Coronary artery (tissue), 2 donors: ENCODE results near the gene OPN3.

Experiments
- DNase-seq: peaks from one replicate; pipeline ENCODE4 v3.0.0-alpha.2; 2017; ENCODE audit warnings: low spot score
- H3K27ac ChIP-seq, 2 donors: fragments of 200-600 bp; sonication (generic); one replicate each; pipeline ENCODE4 v1.5.1; 2016 to 2019
- H3K4me3 ChIP-seq: fragments of 200-600 bp; sonication (generic); 2 replicates; pipeline ENCODE4 v1.5.1; 2016; ENCODE audit warnings: mild to moderate bottlenecking, moderate library complexity
- CTCF ChIP-seq: fragments of 200-600 bp; sonication (generic); IDR thresholded peaks from one replicate; pipeline ENCODE4 v1.5.1; 2019; ENCODE audit warnings: antibody characterized with exemption

The OPN3 gene

DNA sequence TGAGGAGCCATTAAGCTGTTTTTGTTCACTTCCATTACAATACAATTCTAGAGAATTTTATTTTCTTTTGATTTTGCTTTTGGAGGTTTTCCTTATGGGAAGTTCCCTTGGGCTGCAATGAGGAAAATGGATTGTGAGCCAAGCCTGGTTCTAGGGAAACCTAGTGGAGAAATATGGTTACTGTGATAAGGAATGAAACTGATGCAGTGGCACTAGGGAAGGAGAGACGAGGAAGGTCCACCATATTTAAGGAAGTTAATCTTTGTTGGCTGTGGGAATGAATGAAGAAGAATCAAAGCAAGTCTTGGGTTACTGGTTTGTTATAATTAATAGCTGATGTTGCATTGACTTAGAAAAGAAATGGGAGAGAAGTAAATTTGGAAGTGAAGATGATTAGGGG is 28.4 kb downstream of the OPN3 start:
- no peak for TF ChIP-seq CTCF
- no peak overlapping the region for H3K4me3 ChIP-seq
- H3K27ac ChIP-seq = no peak overlapping the region
- DNase-seq = no peak

DNA sequence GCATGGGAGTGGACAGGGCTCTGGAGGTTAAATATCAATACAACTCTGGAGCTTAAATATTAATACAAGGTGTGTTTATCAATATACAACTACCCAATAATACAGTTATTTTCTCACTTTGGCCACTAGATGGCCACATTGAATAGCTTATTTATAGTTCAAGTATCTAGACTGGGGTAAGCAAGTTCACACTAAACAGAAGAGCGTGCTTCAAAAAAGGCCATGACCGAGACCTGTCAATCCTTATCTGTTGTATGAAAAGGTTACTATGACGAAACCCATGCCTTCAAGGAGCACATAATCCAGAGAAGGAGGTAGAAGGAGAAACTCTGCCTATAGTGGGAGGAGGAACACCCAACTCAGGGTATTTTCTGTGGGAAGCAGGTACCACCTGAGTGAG is 29.1 kb downstream of the OPN3 start:
- Histone ChIP-seq H3K4me3 (no peak overlapping the region), H3K27ac (no peak overlapping the region)
- TF ChIP-seq CTCF = peak; percentile 42
- no peak for DNase-seq

- no peak for DNase-seq
- no peak overlapping the region for H3K4me3 ChIP-seq
- no peak for TF ChIP-seq CTCF
- H3K27ac ChIP-seq = no peak overlapping the region
Measured at GRCh38 chr1:241610056-241610815, 29.9 kb downstream of the OPN3 start.

DNA sequence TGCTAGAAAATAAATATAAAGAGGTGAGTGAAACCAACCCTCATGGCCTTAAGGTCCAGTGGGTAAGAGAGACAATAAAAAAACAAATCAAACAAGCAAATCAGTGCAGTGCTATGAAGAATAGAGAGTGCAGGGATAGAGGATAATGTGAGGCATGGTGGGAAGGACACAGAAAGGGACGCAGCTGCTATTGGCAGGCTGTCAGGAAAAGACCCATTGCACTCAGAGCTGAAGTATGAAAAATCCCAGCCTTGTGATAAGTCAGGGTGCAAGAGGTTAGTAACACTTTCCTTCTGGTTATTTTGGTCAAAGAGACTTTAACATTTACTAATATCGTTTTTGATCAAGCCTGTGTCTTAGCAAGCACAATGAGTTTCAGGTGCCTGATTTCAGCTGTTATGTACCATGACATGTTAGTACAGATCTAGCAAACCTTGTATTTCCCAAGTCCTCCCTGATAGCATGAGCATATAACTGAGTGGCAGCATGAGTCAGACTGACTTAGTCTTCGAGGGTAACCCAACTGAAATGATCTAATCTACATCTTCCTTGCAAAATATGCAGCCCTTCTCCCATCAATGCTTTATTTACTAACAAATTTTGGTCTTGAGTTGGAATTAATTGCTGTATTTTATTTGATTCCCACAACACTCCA is 31.7 kb downstream of the OPN3 start:
- no peak for TF ChIP-seq CTCF
- Histone ChIP-seq H3K27ac (no peak overlapping the region), H3K4me3 (no peak overlapping the region)
- DNase-seq = no peak

DNA sequence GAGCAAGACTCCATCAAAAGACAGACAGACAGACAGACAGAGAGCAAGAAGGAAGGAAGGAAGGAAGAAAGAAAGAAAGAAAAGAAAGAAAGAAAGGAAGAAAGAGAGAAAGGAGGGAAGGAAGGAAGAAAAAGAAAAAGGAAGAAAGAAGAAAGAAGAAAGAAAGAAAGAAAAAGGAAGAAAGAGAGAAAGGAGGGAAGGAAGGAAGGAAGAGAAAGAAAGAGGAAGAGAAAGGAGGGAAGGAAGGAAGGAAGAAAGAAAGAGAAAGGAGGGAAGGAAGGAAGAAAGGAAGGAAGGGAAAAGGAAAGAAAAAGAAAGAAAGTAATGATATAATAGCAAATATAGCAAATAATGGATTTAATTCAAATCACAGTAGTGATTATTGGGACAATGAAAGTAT is 32.7 kb downstream of the OPN3 start:
- no peak for TF ChIP-seq CTCF
- H3K4me3 ChIP-seq = no peak overlapping the region
- no peak overlapping the region for H3K27ac ChIP-seq
- DNase-seq = no peak

- no peak overlapping the region for H3K27ac ChIP-seq
- DNase-seq = no peak
- no peak for TF ChIP-seq CTCF
- no peak overlapping the region for H3K4me3 ChIP-seq
Measured at GRCh38 chr1:241606544-241606943, 33.6 kb downstream of the OPN3 start.

DNA sequence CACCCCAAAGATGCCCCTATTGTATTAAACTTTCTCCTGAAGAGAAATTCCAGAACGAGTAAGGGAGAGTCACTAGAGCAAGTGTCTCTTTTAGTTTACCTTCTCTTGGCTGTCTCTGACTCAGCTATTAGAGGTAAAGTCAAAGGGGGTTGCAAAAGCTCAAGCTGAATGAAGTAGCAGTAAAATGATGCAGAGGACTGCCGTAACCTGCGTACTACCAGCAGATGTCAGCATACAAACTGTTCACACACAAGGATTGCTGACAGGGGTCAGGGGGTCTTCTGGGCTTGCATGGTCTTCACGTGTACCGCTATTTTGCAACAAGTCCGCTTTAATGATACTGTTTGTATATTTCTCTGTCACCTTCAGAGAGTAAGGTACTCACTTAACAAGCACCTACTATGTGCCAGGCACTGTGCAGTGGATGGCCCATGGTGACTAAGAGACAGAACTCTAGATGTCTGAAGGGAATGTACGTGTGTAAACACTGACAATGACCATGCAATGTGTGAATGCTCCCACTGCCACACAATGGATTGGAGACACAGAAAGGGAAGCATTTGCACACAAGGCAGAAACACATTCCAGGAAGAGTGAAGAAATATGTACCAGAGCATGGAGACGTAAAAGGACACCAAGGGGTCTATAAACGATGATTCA is 34.9 kb downstream of the OPN3 start:
- H3K4me3 ChIP-seq = no peak overlapping the region
- no peak for TF ChIP-seq CTCF
- no peak overlapping the region for H3K27ac ChIP-seq
- no peak for DNase-seq
